NCI-H526 (cell line): ENCODE measurements around the gene HMX2.

ENCODE experiments used
- DNase-seq, 2 experiments: peaks; one replicate each; lab custom pipeline; 2025; lab: John Stamatoyannopoulos, UW

The HMX2 gene

GRCh38 chr10:123147635-123148413, at the start of gene HMX2:
Gene HMX2 (plus strand): TSS chr10:123148136. CDS start chr10:123148379, 243 bp downstream.
- DNase-seq: peak; percentile 55 to 90

GRCh38 chr10:123100030-123100762, 47.7 kb upstream of the HMX2 start:
- no peak for DNase-seq

GRCh38 chr10:123101872-123102271, 46.1 kb upstream of the HMX2 start:
- DNase-seq: no peak

- no peak for DNase-seq
These were observed 45.3 kb upstream of the HMX2 start for GRCh38 chr10:123102673-123103072.

GRCh38 chr10:123103944-123104343, 44.0 kb upstream of the HMX2 start:
- DNase-seq: peak in 1 of 2 experiments; percentile 64

GRCh38 chr10:123109466-123109865, 38.5 kb upstream of the HMX2 start:
- DNase-seq: no peak

- no peak for DNase-seq
These were observed 30.1 kb upstream of the HMX2 start for GRCh38 chr10:123117644-123118417.

GRCh38 chr10:123119081-123119480, 28.9 kb upstream of the HMX2 start:
- no peak for DNase-seq

- no peak for DNase-seq
These were observed 21.7 kb upstream of the HMX2 start for GRCh38 chr10:123126246-123126645.

- DNase-seq: no peak
These were observed 18.2 kb upstream of the HMX2 start for GRCh38 chr10:123129618-123130271.

- peak; percentile 84 to 92 for DNase-seq
These were observed 15.1 kb upstream of the HMX2 start for GRCh38 chr10:123132576-123133477.

- DNase-seq: peak; percentile 54 to 68
These were observed 14.2 kb upstream of the HMX2 start for GRCh38 chr10:123133541-123134342.

GRCh38 chr10:123134343-123134914, 13.5 kb upstream of the HMX2 start:
- DNase-seq: peak; percentile 13 to 72

- DNase-seq: peak in 1 of 2 experiments; percentile 88
These were observed 13.0 kb upstream of the HMX2 start for GRCh38 chr10:123134915-123135414.

GRCh38 chr10:123135415-123136141, 12.4 kb upstream of the HMX2 start, which contains the start of gene HMX3:
Gene HMX3 (plus strand): TSS chr10:123135970. CDS start chr10:123136051, 81 bp downstream.
- DNase-seq: peak; percentile 63 to 88

GRCh38 chr10:123136221-123136805, 11.6 kb upstream of the HMX2 start:
- DNase-seq: no peak

GRCh38 chr10:123136806-123137642, 10.9 kb upstream of the HMX2 start:
- DNase-seq: peak; percentile 14 to 65
